HepG2 (cell line): ENCODE results near the gene SLC2A11. TPM values are rescaled to one million over a fixed set of nuclear protein-coding genes. Genes with fewer than 3 reads are reported as not detected.

Experiments used
- ARID4A ChIP-seq: sonication (generic); formaldehyde crosslinking; IDR thresholded peaks from 2 replicates; pipeline ENCODE4 v1.5.0; 2020; ENCODE audit warnings: mild to moderate bottlenecking, missing genetic modification reagents, borderline replicate concordance
- ATRX ChIP-seq: sonication (generic); formaldehyde crosslinking; IDR thresholded peaks from 2 replicates; pipeline ENCODE4 v1.4.0; 2020; ENCODE audit warnings: missing genetic modification reagents, borderline replicate concordance
- JARID2 ChIP-seq: sonication (generic); formaldehyde crosslinking; IDR thresholded peaks from 2 replicates; pipeline ENCODE4 v1.8.1; 2023; ENCODE audit warnings: missing genetic modification reagents, inconsistent platforms; ENCODE audit not compliant: insufficient replicate concordance
- MEIS1 ChIP-seq: sonication (generic); formaldehyde crosslinking; IDR thresholded peaks from 2 replicates; pipeline ENCODE4 v1.9.0; 2021; ENCODE audit warnings: mild to moderate bottlenecking, missing genetic modification reagents, moderate library complexity, borderline replicate concordance
- MXI1 ChIP-seq: IDR thresholded peaks from 3 replicates; pipeline ENCODE4 v1.6.1; 2012; ENCODE audit warnings: low read depth, low read length, inconsistent platforms, borderline replicate concordance
- NFYC ChIP-seq: IDR thresholded peaks from 2 replicates; pipeline ENCODE4 v1.6.1; 2016; ENCODE audit warnings: missing genetic modification reagents, missing compliant biosample characterization
- PAF1 ChIP-seq: IDR thresholded peaks from 2 replicates; pipeline ENCODE4 v1.6.1; 2016; ENCODE audit warnings: missing genetic modification reagents, missing compliant biosample characterization
- PAX8 ChIP-seq: sonication (generic); formaldehyde crosslinking; IDR thresholded peaks from 2 replicates; pipeline ENCODE4 v1.8.0; 2022; ENCODE audit warnings: mild to moderate bottlenecking, missing genetic modification reagents, borderline replicate concordance
- RBM22 ChIP-seq: fragments of 200-400 bp; formaldehyde crosslinking; optimal IDR thresholded peaks from 2 replicates; pipeline ENCODE3; 2017; ENCODE audit warnings: mild to moderate bottlenecking, low read length, moderate library complexity
- STAG1 ChIP-seq: sonication (generic); formaldehyde crosslinking; IDR thresholded peaks from 2 replicates; pipeline ENCODE4 v1.4.0; 2020; ENCODE audit warnings: missing genetic modification reagents
- SUZ12 ChIP-seq: fragments of 150-350 bp; IDR thresholded peaks from 2 replicates; pipeline ENCODE4 v1.6.1; 2014; ENCODE audit warnings: low read depth, low read length
- TP53 ChIP-seq: sonication (generic); formaldehyde crosslinking; conservative IDR thresholded peaks from 2 replicates; pipeline ENCODE4 v1.4.0; 2020; ENCODE audit warnings: missing genetic modification reagents
- ZNF253 ChIP-seq: sonication (generic); formaldehyde crosslinking; IDR thresholded peaks from 2 replicates; pipeline ENCODE4 v1.8.0; 2022; ENCODE audit warnings: mild to moderate bottlenecking, missing genetic modification reagents, borderline replicate concordance
- ZNF333 ChIP-seq: sonication (generic); formaldehyde crosslinking; IDR thresholded peaks from 2 replicates; pipeline ENCODE4 v1.4.0; 2020; ENCODE audit warnings: mild to moderate bottlenecking, missing genetic modification reagents, borderline replicate concordance
- ZNF33A ChIP-seq: sonication (generic); formaldehyde crosslinking; IDR thresholded peaks from 2 replicates; pipeline ENCODE4 v1.5.1; 2020; ENCODE audit warnings: missing genetic modification reagents, mild to moderate bottlenecking, moderate library complexity, borderline replicate concordance
- ZNF432 ChIP-seq: sonication (generic); formaldehyde crosslinking; IDR thresholded peaks from 2 replicates; pipeline ENCODE4 v1.5.0; 2020; ENCODE audit warnings: missing genetic modification reagents, mild to moderate bottlenecking, borderline replicate concordance
- ZNF441 ChIP-seq: sonication (generic); formaldehyde crosslinking; IDR thresholded peaks from 2 replicates; pipeline ENCODE4 v1.7.0; 2021; ENCODE audit warnings: missing genetic modification reagents, borderline replicate concordance
- ZNF460 ChIP-seq: sonication (generic); formaldehyde crosslinking; IDR thresholded peaks from 2 replicates; pipeline ENCODE4 v1.5.1; 2020; ENCODE audit warnings: missing genetic modification reagents, mild to moderate bottlenecking, borderline replicate concordance
- ZNF562 ChIP-seq: sonication (generic); formaldehyde crosslinking; IDR thresholded peaks from 2 replicates; pipeline ENCODE4 v1.8.0; 2022; ENCODE audit warnings: missing genetic modification reagents, borderline replicate concordance
- ZNF776 ChIP-seq: sonication (generic); formaldehyde crosslinking; IDR thresholded peaks from 2 replicates; pipeline ENCODE4 v1.4.0; 2020; ENCODE audit warnings: mild to moderate bottlenecking, missing genetic modification reagents
- ZNF792 ChIP-seq: IDR thresholded peaks from 2 replicates; pipeline ENCODE4 v1.6.1; 2016
- polyA plus RNA-seq, 8 experiments: library from polyadenylated mRNA; depleted of rRNA in 3 of 8; stranded (reverse) in 7 of 8; unstranded in 1 of 8; fragments of >200 nt; fragmentation: Illumina TruSeq in 4 of 8; extraction: Trizol in 4 of 8; gene quantifications; 2 replicates each; pipeline versions ENCODE4 v1.2.1 to v1.2.3, GENCODE V29; 2011 to 2016; ENCODE audit warnings: low read depth in 4 of 8, missing spikeins in 1 of 8, mixed read lengths in 1 of 8; ENCODE audit not compliant: insufficient read depth in 1 of 8
- total RNA-seq, 5 experiments: library from RNA; depleted of rRNA; stranded (reverse); fragments of >200 nt; fragmentation: Illumina TruSeq; extraction: Trizol; gene quantifications; 2 replicates each; pipeline ENCODE4 v1.2.3, GENCODE V29; 2016; ENCODE audit warnings: low read depth in 1 of 5
- TF ChIP-seq, protein P1 (sequence below): sonication (generic); formaldehyde crosslinking; IDR thresholded peaks from 2 replicates; pipeline ENCODE4 v1.5.1; 2020; ENCODE audit warnings: missing genetic modification reagents, mild to moderate bottlenecking, borderline replicate concordance
- TF ChIP-seq, protein P2 (sequence below): IDR thresholded peaks from 2 replicates; pipeline ENCODE4 v1.6.1; 2012; ENCODE audit warnings: inconsistent platforms
- TF ChIP-seq, protein P3 (sequence below): sonication (generic); formaldehyde crosslinking; IDR thresholded peaks from 2 replicates; pipeline ENCODE4 v1.4.0; 2020; ENCODE audit warnings: missing genetic modification reagents

Gene SLC2A11
- total and polyA plus RNA-seq, 2 of the 13 experiments (the other 11 are each of a cell fraction or from before 2014, with no cell fraction given): 15.2 to 15.4 TPM

DNA sequence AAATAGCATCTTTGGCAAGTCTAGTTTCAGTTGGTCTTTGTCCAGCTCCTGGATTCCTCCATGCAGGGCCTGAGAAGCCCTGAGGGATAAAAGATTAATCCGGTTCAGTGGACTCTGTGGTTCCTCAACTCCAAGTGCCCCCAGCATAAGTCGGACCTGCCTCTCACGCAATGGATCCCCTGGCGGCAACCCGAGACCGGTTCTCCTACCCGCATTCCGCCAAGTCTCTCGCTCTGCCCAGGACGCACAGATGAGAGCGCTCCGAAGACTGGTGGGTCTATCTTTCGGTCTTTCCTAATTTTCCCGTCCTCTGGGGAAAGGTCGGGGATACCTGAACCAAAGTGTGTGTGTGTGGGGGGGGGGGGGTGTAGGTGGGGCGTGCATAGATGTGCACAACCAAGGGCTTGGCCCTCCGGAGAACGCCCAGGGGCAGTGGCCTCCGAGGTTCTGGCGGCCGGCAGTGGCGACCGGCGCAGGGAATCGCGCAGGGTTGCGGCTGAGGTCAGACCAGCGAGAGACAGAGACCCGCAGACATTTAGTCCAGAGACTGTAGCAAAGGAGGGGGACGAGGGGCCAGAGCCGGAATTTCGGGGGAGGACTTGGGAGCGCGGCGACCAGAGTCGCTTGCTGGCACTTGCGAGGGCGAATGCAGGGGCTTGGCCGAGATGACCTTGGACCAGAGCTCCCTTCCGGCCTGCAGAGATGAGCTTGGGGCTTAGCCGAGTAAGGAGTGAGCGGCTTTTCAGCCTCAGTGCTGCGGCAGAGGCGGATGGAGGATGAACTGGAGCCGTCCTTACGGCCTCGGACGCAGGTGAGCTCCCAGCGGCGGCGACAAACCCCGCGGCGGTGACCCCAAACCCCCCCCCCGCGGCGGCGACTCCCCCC, 712 bp upstream of the SLC2A11 start (continued):
- peak; percentile 65; the same call in 1 of the 2 replicates for TF ChIP-seq ARID4A (CRISPR knock-in tag)
- no peak for TF ChIP-seq TP53 (CRISPR knock-in tag)
- no peak for TF ChIP-seq PAX8
- TF ChIP-seq, protein P1, sequence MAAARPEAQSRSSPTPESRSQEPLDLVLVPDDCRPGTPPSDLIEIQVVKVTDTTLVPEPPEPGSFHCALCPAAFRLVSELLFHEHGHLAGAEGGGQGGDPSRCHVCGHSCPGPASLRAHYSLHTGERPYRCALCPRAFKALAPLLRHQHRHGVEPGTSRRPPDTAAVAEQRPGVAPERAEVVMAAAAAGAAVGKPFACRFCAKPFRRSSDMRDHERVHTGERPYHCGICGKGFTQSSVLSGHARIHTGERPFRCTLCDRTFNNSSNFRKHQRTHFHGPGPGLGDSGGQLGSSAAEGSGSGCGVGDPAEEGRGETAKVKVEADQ (CRISPR knock-in tag): no peak
- no peak for TF ChIP-seq PAF1 (CRISPR knock-in tag)
- TF ChIP-seq ATRX (CRISPR knock-in tag): no peak
- TF ChIP-seq ZNF776 (CRISPR knock-in tag): no peak
- TF ChIP-seq SUZ12: no peak
- TF ChIP-seq MEIS1 (CRISPR knock-in tag): no peak
- TF ChIP-seq ZNF432 (CRISPR knock-in tag): no peak
- no peak for TF ChIP-seq ZNF333 (CRISPR knock-in tag)
- no peak for TF ChIP-seq ZNF562 (CRISPR knock-in tag)
- TF ChIP-seq MXI1: no peak
- no peak for TF ChIP-seq ZNF460
- TF ChIP-seq, protein P2, sequence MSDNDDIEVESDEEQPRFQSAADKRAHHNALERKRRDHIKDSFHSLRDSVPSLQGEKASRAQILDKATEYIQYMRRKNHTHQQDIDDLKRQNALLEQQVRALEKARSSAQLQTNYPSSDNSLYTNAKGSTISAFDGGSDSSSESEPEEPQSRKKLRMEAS: no peak
- TF ChIP-seq RBM22: no peak
- no peak for TF ChIP-seq ZNF33A (CRISPR knock-in tag)
- TF ChIP-seq ZNF792: no peak
- 0 out of 2 replicates have a peak, but pooled peaks have one; percentile 61 for TF ChIP-seq ZNF441 (CRISPR knock-in tag)
- peak; percentile 49; the same call in 1 of the 2 replicates for TF ChIP-seq ZNF253 (CRISPR knock-in tag)
- no peak for TF ChIP-seq NFYC (CRISPR knock-in tag)
- no peak for TF ChIP-seq STAG1 (CRISPR knock-in tag)
- no peak for TF ChIP-seq JARID2 (CRISPR knock-in tag)
- TF ChIP-seq, protein P3, sequence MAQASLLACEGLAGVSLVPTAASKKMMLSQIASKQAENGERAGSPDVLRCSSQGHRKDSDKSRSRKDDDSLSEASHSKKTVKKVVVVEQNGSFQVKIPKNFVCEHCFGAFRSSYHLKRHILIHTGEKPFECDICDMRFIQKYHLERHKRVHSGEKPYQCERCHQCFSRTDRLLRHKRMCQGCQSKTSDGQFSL (CRISPR knock-in tag): peak; percentile 82
